Measurements from ENCODE around the gene ZBP1.

The ZBP1 gene

GRCh38 chr20:57570145-57570850, 49.9 kb downstream of the ZBP1 start:
- DNase-seq (ENCODE audit: low read depth) = no peak

- DNase-seq (ENCODE audit: low read depth) = no peak
These were observed 51.3 kb downstream of the ZBP1 start for GRCh38 chr20:57568960-57569359.

- DNase-seq (ENCODE audit: low read depth) = no peak
These were observed 51.9 kb downstream of the ZBP1 start for GRCh38 chr20:57568088-57568896.

GRCh38 chr20:57567471-57568079, 52.7 kb downstream of the ZBP1 start:
- no peak for DNase-seq (ENCODE audit: low read depth)

- DNase-seq (ENCODE audit: low read depth) = no peak
These were observed 53.3 kb downstream of the ZBP1 start for GRCh38 chr20:57566803-57567459.

- DNase-seq (ENCODE audit: low read depth) = no peak
These were observed 53.8 kb downstream of the ZBP1 start for GRCh38 chr20:57566399-57566798.

GRCh38 chr20:57564951-57565642, 55.1 kb downstream of the ZBP1 start:
- no peak for DNase-seq (ENCODE audit: low read depth)

- no peak for DNase-seq (ENCODE audit: low read depth)
These were observed 55.9 kb downstream of the ZBP1 start for GRCh38 chr20:57564180-57564802.

GRCh38 chr20:57563522-57563921, 56.7 kb downstream of the ZBP1 start:
- DNase-seq (ENCODE audit: low read depth) = no peak

GRCh38 chr20:57562541-57563465, 57.4 kb downstream of the ZBP1 start:
- DNase-seq (ENCODE audit: low read depth) = no peak

GRCh38 chr20:57561356-57562279, 58.6 kb downstream of the ZBP1 start:
- no peak for DNase-seq (ENCODE audit: low read depth)

GRCh38 chr20:57560554-57561355, 59.5 kb downstream of the ZBP1 start, which contains the start of gene PCK1:
TSS of gene PCK1 (plus strand) at chr20:57561110. CDS start at chr20:57561412, 302 bp downstream.
- DNase-seq (ENCODE audit: low read depth) = no peak

- DNase-seq (ENCODE audit: low read depth) = no peak
These were observed 60.3 kb downstream of the ZBP1 start for GRCh38 chr20:57559658-57560553.

GRCh38 chr20:57559289-57559634, 61.0 kb downstream of the ZBP1 start:
- no peak for DNase-seq (ENCODE audit: low read depth)

GRCh38 chr20:57558614-57559288, 61.5 kb downstream of the ZBP1 start:
- DNase-seq (ENCODE audit: low read depth) = no peak

- DNase-seq (ENCODE audit: low read depth) = no peak
These were observed 62.2 kb downstream of the ZBP1 start for GRCh38 chr20:57557926-57558613.

Data from GM04504 (cell line).